VCaP (cell line): Measurements from ENCODE around the gene KIAA1328.
"Not testable (repeated sequence)": the region's sequence is repeated elsewhere in the genome, so short reads cannot be mapped to it uniquely, and the experiment has no call there.

Experiments used
- H3K27ac ChIP-seq: fragments of 450-650 bp; 2 replicates; pipeline ENCODE4 v1.5.1; 2017
- TF ChIP-seq, protein P1 (sequence below): fragments of 450-650 bp; conservative IDR thresholded peaks from 2 replicates; pipeline ENCODE4 v1.5.1; 2017; ENCODE audit warnings: mild to moderate bottlenecking, moderate library complexity

Gene KIAA1328

DNA sequence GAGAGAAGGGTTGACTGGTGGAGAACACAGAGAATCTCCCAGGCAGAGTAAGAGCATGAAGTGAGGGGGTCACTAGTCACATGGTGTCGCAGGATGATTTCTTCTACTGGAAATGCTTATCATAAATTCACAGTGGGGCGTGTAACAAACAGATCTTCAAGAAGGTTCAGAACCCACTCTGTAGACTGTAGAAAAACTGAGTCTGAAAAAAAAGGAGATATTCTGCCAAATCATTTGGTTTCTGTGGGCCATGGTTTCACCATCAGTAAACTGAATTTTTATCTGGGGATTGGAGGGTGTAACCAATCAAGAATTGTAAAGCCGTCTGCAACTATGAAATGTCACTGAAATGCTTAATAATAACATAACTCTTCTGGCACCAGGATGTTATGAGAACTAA lies 15.1 kb upstream of the KIAA1328 start:
- no peak overlapping the region for H3K27ac ChIP-seq
- TF ChIP-seq, protein P1, sequence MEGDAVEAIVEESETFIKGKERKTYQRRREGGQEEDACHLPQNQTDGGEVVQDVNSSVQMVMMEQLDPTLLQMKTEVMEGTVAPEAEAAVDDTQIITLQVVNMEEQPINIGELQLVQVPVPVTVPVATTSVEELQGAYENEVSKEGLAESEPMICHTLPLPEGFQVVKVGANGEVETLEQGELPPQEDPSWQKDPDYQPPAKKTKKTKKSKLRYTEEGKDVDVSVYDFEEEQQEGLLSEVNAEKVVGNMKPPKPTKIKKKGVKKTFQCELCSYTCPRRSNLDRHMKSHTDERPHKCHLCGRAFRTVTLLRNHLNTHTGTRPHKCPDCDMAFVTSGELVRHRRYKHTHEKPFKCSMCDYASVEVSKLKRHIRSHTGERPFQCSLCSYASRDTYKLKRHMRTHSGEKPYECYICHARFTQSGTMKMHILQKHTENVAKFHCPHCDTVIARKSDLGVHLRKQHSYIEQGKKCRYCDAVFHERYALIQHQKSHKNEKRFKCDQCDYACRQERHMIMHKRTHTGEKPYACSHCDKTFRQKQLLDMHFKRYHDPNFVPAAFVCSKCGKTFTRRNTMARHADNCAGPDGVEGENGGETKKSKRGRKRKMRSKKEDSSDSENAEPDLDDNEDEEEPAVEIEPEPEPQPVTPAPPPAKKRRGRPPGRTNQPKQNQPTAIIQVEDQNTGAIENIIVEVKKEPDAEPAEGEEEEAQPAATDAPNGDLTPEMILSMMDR, result no peak

DNA sequence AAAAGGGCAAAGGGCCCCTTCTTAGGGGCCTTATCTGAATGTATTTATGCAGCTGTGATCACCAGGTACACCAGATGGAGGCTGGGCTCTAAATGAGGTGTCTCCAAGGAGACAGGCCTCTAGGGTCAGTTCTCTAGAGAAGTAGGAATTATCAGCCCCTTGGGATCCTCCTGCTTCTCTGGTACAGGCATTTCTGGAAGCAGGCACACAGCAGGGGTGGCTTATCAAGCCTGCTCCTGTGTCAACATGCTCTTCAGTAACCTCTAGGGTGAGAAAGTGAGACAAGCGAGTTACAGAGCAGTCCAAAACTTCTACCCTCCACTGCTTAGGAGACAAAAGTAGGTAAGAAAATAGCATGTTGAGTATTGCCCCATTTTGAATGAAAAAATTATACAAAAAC lies 13.9 kb upstream of the KIAA1328 start:
- no peak overlapping the region for H3K27ac ChIP-seq
- TF ChIP-seq, protein P1, result no peak

DNA sequence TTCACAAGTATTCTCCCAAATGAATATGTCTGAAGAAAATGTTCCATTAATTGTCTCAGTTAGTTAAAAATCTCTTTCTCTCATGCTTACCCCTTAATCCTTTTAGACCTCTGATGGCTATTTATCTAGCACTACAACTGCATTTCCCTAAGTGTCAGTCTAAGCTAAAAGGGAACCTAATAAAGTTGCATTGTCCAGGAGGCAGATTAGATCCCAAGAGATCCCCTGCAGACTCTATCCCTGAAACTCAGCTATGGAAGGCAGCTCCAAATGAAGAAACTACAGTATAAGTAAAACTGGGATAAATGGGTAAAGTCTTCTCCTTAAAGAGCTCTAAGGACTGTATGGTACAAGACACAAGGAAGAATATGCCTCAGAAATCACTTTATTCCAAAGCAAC lies 12.8 kb upstream of the KIAA1328 start:
- H3K27ac ChIP-seq, result not testable (repeated sequence)

DNA sequence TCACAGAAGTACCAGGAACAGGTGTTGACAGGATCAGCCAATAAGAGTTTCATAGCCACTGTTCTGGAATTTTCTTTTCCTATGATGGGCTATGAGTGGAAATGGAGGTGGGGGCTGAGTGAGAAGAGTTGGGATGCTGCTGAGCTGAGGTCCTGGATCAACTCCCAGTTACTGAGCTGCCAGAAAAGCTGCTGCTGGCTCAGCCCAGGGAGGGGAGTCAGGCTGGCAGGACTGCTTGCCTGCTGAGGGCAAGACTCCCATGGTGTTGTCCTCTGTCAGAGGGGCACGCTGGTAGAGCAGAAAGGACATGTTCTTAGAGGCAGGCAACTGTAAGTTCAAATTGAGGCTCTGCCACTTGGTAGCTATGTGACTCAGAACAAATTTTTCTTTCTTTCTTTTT lies 11.9 kb upstream of the KIAA1328 start:
- H3K27ac ChIP-seq, result no peak overlapping the region
- TF ChIP-seq, protein P1, result no peak

DNA sequence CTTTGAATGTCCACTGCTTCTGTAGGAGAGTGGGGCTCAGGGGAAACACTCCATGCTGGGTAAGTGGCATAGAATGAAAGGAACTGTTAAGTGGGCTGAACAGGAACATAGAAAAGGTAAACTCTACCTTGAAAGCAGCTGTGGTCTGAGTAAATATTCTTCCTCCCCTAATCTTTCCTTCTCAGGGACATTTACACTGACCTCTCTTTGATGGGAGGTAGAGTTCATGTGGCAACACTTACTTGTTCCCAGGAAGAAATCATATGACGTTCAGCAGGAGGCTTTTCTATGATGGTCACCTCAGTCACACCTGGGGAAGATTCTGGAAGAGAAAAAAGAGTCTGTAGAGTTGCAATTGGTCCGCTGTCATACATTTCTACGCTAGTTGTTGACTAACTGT lies 10.3 kb upstream of the KIAA1328 start:
- TF ChIP-seq, protein P1, result no peak
- no peak overlapping the region for H3K27ac ChIP-seq

DNA sequence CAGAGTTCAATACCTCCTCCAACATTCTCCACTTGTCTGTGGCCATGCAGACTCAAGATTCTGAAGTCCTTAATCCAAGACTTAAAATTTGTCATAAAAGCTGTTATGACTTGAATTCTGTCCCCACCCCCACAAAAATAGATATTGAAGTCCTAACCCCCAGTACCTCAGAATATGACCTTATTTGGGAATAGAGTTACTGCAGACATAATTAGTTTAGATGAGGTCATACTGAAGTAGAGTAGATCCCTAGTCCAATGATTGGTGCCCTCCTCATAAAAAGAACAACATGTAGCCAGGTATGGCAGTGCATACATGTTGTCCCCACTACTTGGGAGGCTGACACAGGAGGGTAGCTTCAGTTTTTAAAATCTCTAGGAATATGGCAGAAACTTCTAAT lies 9.3 kb upstream of the KIAA1328 start:
- H3K27ac ChIP-seq, result no peak overlapping the region
- TF ChIP-seq, protein P1, result no peak

DNA sequence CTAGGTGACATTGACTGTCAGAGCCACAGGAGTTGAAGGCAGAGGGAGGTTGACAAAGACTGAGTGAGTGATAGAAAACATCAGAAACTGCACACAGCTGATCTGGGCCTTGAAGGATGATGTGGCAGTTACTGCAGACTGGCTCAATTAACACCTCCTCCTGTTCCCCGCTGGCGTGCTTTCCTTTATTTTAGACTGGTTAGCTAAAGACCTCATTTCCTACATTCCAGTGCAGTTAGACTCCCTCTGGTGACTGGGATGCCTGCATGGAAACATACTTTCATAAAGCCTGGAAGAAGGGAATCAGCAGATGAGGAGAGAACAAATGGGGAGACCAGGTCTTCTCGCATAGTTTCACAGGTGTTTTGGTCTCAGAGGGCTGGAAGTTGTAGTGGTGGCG lies 7.2 kb upstream of the KIAA1328 start:
- TF ChIP-seq, protein P1, result no peak
- no peak overlapping the region for H3K27ac ChIP-seq

DNA sequence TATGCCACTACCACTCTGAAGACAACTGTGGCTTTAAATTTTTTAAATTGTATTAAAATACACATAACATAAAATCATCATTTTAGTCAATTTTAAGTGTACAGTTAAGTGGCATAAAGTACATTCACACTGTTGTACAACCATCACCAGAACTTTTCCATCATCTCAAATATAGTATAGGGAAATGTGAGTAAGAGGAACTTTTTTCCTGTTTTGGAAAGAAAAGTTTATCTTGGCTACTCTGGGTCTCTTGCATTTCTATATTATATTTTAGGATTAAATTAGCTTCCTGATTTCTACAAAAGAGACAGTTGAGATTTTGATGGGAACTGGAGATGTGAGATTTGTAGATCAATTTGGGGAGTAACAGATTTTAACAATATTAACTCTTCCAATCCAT lies 3.4 kb upstream of the KIAA1328 start:
- H3K27ac ChIP-seq, result no peak overlapping the region
- TF ChIP-seq, protein P1, result no peak
